ENCODE data around the gene FADS1. TPM values are rescaled to one million over a fixed set of nuclear protein-coding genes. Genes with fewer than 3 reads are reported as not detected.

FADS1 gene
- total RNA-seq, 2 experiments from 2014 or later = not detected

DNA sequence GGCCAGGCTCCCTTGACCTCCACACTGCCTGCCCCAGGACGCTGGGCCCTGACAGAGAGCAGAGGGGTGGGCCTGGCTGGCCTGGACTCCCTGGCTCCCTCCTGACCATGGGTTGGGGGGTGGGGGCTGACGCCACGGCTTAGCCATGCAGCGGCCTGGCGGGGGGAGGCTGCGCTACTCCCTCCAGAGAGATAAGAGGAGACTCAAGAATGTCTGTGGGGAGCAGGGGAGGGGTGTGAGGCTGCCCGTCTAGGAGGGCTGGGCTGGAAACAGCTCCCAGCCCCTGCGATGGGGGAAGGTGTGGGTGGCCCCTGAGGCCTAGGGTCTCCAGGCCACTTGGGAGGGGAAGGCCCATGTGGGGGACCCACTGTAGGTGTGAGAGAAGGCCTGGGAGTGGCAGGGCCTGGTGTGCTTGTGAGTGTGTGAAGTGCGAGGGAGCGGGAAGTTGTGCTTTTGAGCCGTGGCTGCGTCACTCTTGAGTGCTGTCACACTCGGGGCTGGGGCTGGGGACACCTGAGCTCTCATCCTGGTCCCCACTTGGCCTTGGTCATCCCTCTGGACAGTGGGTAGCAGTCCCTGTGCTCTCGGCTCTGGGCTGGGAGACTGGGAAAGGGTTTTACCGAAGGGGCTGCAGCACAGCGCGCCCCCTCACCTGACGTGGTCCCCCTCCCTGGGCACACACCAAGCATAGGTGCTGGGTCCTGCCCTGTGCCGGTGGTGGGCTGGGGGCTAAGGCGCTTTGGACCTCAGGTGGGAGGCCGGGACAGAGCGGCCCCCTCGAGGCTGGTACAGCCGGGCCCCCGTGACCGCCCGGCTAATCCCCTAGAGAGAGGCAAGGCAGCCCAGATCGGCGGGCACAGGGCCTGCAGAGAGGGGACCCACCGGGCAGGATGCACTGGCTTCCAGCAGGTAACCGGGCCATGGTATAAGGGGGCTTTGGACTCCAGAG, 62.0 kb downstream of the FADS1 start:
- BruUV-seq (replicated peaks) = no TSS peak

DNA sequence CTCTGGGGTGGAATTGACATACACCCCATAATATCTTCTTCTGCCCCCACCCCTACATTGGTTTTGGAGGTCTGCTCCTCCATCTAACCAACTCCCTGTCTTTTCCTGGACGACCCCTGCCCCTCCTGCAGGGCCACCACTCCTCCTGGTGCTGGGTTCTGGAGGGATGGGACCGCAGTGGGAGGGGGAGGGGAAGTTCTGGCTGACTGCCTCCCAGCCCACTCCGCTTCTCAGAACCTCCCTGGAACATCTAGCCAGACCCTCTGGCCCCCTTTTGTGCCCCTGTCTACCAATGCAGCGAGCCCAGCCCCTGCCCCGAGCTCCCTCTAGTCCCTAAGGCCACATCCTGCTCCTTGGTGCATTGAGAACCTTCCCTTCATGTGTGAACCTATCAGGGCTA, 63.1 kb downstream of the FADS1 start:
- intact Hi-C loops (cut with micrococcal nuclease; ENCODE audit: unreplicated experiment) = no loop called here

More for the DNA sequence above, 62.0 kb downstream of the FADS1 start:
- no peaks in the 10 kb centered on the region for H3K79me2 ChIP-seq (ENCODE audit: insufficient read depth, low read depth, low read length)
- H3K36me3 ChIP-seq (ENCODE audit: insufficient read depth, low read length) = no peaks in the 10 kb centered on the region
- no peak for DNase-seq (ENCODE audit: low spot score)
- no peaks in the 10 kb centered on the region for H3K9me2 ChIP-seq (ENCODE audit: insufficient read depth, low read length)
- H2AFZ ChIP-seq (ENCODE audit: low read length) = no peak overlapping the region
- H3K4me1 ChIP-seq (ENCODE audit: insufficient read depth, low read length, poor library complexity, severe bottlenecking) = peaks cover 10% of the 10 kb centered on the region
- H3K9me3 ChIP-seq (ENCODE audit: low read length) = no peaks in the 10 kb centered on the region
- H3K4me2 ChIP-seq (ENCODE audit: low read length) = no peak overlapping the region
- H3K4me3 ChIP-seq (ENCODE audit: low read depth, low read length, poor library complexity, severe bottlenecking) = no peak overlapping the region
- TF ChIP-seq EZH2phosphoT487 (IDR thresholded peaks at IDR 0.05; ENCODE audit: borderline replicate concordance, low read depth, low read length) = no peak
- TF ChIP-seq, protein P1, sequence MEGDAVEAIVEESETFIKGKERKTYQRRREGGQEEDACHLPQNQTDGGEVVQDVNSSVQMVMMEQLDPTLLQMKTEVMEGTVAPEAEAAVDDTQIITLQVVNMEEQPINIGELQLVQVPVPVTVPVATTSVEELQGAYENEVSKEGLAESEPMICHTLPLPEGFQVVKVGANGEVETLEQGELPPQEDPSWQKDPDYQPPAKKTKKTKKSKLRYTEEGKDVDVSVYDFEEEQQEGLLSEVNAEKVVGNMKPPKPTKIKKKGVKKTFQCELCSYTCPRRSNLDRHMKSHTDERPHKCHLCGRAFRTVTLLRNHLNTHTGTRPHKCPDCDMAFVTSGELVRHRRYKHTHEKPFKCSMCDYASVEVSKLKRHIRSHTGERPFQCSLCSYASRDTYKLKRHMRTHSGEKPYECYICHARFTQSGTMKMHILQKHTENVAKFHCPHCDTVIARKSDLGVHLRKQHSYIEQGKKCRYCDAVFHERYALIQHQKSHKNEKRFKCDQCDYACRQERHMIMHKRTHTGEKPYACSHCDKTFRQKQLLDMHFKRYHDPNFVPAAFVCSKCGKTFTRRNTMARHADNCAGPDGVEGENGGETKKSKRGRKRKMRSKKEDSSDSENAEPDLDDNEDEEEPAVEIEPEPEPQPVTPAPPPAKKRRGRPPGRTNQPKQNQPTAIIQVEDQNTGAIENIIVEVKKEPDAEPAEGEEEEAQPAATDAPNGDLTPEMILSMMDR (conservative IDR thresholded peaks at IDR 0.05; ENCODE audit: low read length) = no peak
- ChIA-PET POLR2A (no interaction called here), CTCF (ENCODE audit: unreplicated experiment) (no interaction called here)
- intact Hi-C loops (cut with micrococcal nuclease; ENCODE audit: unreplicated experiment) = no loop called here
- no peak overlapping the region for H3K27ac ChIP-seq (ENCODE audit: low read depth, low read length, poor library complexity, severe bottlenecking)
- no peaks in the 10 kb centered on the region for H4K20me1 ChIP-seq (ENCODE audit: insufficient read depth, low read length)

More for the DNA sequence above, 63.1 kb downstream of the FADS1 start:
- Histone ChIP-seq H3K4me3 (ENCODE audit: low read depth, low read length, poor library complexity, severe bottlenecking) (no peak overlapping the region), H3K9me2 (ENCODE audit: insufficient read depth, low read length) (no peaks in the 10 kb centered on the region), H3K36me3 (ENCODE audit: insufficient read depth, low read length) (no peaks in the 10 kb centered on the region), H3K4me1 (ENCODE audit: insufficient read depth, low read length, poor library complexity, severe bottlenecking) (peaks cover 10% of the 10 kb centered on the region), H3K79me2 (ENCODE audit: insufficient read depth, low read depth, low read length) (no peaks in the 10 kb centered on the region), H3K9me3 (ENCODE audit: low read length) (no peaks in the 10 kb centered on the region), H3K4me2 (ENCODE audit: low read length) (no peak overlapping the region), H2AFZ (ENCODE audit: low read length) (no peak overlapping the region), H3K27ac (ENCODE audit: low read depth, low read length, poor library complexity, severe bottlenecking) (no peak overlapping the region), H4K20me1 (ENCODE audit: insufficient read depth, low read length) (no peaks in the 10 kb centered on the region)
- CTCF ChIA-PET (ENCODE audit: unreplicated experiment) = interaction anchor here (0.6 kb wide), 1 partner anchor 20 kb away, joined by 15 read pairs; no protein-coding TSS in a partner anchor
- BruUV-seq (replicated peaks) = no TSS peak
- no peak for DNase-seq (ENCODE audit: low spot score)
- POLR2A ChIA-PET = no interaction called here
- TF ChIP-seq, protein P1 (conservative IDR thresholded peaks at IDR 0.05; ENCODE audit: low read length) = no peak
- no peak for TF ChIP-seq EZH2phosphoT487 (IDR thresholded peaks at IDR 0.05; ENCODE audit: borderline replicate concordance, low read depth, low read length)

All from OCI-LY7 (cell line).